ENCODE measurements around the gene DISC1.
"Not testable (repeated sequence)": the region's sequence is repeated elsewhere in the genome, so short reads cannot be mapped to it uniquely, and the experiment has no call there.

DISC1 gene

GRCh38 chr1:231626535-231626950 is at the start of gene DISC1:
Gene DISC1 (plus strand): TSS chr1:231626790. CDS start chr1:231626868, 78 bp downstream.
- DNase-seq = peak; percentile 95

- DNase-seq = no peak
These were observed 49.5 kb upstream of the DISC1 start for GRCh38 chr1:231576804-231577718.

- DNase-seq = no peak
These were observed 45.7 kb upstream of the DISC1 start for GRCh38 chr1:231580874-231581273.

DNA sequence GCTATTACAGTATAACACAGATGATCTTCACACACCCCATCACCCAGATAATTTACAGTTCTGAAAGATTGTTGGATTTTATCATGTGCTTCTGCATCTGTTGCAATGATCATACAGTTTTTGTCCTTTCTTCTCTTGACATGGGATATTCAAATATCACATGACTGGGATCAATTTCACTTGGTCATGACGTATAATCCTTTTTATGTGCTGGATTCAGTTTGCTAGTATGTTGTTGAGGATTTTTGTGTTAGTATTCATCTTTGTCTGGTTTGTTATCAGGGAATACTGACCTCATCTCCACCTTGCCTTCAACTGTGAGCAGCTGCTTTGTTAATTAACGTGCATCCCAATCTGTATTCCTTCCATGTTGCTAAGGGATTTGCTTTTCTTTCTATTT is 44.7 kb upstream of the DISC1 start:
- no peak for DNase-seq

GRCh38 chr1:231583376-231583775 is 43.2 kb upstream of the DISC1 start:
- no peak for DNase-seq

DNA sequence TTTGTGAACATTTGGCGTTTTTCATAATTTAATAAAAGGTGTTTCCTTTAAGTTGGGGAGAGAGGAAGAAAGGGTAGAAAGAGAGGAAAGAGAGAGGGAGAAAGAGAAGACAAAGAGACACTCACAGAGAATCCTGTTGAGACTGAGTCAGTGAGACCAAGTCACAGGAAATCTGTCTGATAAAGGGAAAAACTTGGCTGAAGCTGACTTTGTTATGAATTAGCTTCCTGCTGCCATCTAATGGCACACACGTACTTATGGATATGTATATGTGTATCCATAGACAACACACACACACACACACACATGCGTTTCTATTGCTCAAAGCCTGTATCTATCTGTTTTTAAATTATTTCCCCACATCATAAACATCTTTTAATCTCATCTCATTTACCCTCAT is 42.5 kb upstream of the DISC1 start:
- no peak for DNase-seq

DNA sequence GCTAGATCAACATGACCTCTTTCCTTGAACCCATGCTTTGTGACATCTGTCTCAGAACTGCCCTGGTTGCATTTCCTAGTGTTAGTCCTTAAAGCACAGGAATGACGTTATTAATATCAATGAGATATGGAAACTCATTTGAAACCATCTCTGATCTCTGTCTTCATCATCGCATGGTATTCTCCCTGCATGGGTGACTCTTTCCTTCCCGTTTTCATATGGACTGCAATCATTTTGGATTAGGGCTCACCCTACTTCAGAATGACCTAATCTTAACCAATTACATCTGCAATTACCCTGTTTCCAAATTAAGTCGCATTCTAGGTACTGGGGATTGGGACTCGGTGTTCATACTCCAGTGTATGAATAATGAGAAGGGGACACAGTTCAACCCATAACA is 41.7 kb upstream of the DISC1 start:
- no peak for DNase-seq

DNA sequence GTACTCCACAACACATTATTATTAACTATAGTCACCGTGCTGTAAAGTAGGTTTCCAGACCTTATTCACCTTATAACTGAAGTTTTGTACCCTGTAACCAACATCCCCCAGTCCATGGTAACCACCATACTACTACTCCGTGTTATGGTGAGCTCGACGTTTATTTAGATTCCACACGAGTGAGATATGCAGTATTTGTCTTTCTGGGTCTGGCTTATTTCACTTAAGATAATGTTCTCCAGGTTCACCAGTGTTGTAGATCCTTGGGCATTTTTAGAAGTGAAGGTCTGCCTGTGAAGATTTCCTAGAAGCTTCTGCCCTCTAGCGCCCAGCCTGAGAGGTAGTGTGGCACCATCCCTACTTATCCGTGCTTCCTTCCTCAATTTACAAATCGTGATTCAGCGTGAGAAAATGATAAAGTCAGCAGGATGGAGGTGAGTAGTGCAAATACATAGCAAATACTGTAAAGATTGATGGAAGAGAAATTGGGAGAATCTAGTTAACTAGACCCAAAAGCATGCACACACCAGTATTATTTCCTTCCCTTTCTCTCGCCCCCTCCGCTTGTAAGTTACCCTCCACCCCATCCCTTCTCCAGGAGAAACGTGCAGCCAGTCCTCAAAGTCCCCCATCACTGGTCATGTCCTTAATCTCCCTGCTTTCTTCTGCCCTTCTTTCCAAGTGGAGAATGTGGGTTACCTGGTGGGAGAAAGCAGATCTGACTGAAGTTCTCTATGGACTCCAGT is 36.0 kb upstream of the DISC1 start:
- DNase-seq = peak; percentile 47

- DNase-seq = no peak
These were observed 35.1 kb upstream of the DISC1 start for GRCh38 chr1:231591466-231591865.

- no peak for DNase-seq
These were observed 33.8 kb upstream of the DISC1 start for GRCh38 chr1:231592809-231593208.

DNA sequence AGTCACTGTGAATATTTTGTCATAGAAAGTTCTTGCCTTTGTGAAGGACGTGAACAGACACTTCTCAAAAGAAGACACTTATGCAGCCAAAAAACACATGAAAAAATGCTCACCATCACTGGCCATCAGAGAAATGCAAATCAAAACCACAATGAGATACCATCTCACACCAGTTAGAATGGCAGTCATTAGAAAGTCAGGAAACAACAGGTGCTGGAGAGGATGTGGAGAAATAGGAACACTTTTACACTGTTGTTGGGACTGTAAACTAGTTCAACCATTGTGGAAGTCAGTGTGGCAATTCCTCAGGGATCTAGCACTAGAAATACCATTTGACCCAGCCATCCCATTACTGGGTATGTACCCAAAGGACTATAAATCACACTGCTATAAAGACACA is 33.3 kb upstream of the DISC1 start:
- not testable (repeated sequence) for DNase-seq

- no peak for DNase-seq
These were observed 32.5 kb upstream of the DISC1 start for GRCh38 chr1:231594123-231594522.

GRCh38 chr1:231594749-231595148 is 31.8 kb upstream of the DISC1 start:
- DNase-seq = no peak

- no peak for DNase-seq
These were observed 30.2 kb upstream of the DISC1 start for GRCh38 chr1:231596337-231596791.

DNA sequence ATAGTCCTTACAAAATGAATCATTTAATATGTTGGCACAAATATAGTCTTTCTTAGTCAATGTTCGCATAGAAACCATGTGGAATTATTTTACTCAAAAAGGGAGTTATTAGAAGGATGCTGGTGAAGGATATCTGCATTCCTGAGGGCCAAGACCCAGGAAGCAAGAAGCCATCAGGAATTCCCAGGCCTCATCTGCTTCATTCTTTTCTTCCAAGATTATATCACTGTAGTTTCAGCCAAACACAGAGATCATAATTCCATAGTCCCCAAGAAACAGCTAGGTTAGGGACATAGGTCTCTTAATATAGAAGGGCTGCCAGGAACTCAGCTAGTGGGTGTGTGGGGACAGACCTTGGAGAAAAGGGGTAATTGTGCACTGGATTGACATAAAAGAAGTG is 28.6 kb upstream of the DISC1 start:
- DNase-seq = no peak

GRCh38 chr1:231600458-231600976 is 26.1 kb upstream of the DISC1 start:
- peak; percentile 56 for DNase-seq

- DNase-seq = no peak
These were observed 24.5 kb upstream of the DISC1 start for GRCh38 chr1:231601824-231602672.

DNA sequence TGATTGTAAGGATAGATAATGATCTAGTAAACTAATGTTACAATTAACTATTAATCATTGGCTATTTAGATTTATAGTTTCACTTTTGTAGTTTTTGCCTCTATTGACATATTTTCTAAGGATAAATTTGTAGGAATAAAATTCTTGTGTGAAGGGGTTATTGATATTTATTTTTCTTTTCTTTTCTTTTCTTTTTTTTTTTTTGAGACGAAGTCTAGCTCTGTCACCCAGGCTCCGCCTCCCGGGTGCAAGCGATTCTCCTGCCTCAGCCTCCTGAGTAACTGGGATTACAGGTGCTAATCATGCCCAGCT is 24.0 kb upstream of the DISC1 start:
- no peak for DNase-seq

- peak; percentile 35 for DNase-seq
These were observed 22.9 kb upstream of the DISC1 start for GRCh38 chr1:231603598-231604275.

DNA sequence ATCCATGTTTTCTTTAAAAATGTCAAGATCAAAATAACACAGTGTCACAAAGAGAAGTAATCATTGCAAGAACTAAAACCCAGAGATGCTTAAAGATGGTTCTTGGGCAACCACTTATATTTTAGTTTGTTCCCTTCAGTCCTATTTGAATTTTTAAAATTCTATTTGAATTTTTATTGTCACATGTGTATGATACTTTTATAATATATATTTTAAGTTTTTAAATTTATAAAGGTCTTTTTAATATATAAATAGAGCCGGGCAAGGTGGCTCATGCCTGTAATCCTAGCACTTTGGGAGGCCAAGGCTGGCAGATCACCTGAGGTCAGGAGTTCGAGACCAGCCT is 22.3 kb upstream of the DISC1 start:
- DNase-seq = no peak

- no peak for DNase-seq
These were observed 21.2 kb upstream of the DISC1 start for GRCh38 chr1:231605149-231606100.
